Inflammatory macrophage treated with lipopolysaccharide for 1 hour (primary cell): Measurements from ENCODE around the gene SNU13.
"Not testable (repeated sequence)": the region's sequence is repeated elsewhere in the genome, so short reads cannot be mapped to it uniquely, and the experiment has no call there.

Experiments
- DNase-seq, 2 donors: peaks; one replicate each; pipeline ENCODE4 v3.0.0-alpha.2; 2020 to 2022

SNU13 gene

DNA sequence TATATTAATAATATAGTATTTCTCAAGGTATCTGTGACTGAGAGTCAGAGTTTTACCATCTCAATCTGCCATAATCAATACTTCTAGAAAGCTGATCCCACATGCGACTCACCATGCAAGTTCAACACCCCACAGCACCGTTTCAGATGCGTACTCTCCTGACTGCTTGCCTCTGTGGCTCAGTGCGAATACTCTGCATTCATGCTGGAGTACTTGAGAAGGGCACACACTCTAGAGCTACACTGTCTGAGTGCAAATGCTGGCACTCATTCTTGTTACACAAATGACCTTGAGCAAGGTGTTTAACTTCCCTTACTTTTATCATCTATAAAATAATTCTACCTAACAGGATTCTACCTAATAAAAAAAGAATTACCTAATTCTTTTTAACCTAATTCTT is 12.5 kb downstream of the SNU13 start:
- no peak for DNase-seq

DNA sequence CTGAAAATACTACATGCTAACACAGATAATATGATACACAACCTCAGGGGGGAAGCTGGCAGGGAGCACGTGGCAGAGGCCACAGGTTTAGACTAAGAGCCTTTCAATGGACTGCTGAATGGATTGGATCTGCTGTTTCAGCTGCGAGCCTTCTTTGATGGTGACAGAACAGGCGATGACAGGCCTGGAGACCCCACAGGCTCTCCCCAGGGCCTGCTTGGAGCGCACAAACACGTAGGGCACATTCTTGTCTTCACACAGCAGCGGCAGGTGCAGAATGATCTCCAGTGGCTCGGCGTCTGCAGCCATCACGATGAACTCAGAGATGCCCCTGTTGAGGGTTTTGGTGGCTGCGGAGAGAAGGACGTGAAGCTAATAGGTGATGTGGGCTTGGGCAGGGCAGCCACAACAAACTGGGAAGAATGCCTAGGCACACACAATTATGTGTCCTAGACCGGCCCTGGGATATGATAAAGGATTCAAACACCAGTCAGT is 13.8 kb downstream of the SNU13 start:
- DNase-seq, result no peak

DNA sequence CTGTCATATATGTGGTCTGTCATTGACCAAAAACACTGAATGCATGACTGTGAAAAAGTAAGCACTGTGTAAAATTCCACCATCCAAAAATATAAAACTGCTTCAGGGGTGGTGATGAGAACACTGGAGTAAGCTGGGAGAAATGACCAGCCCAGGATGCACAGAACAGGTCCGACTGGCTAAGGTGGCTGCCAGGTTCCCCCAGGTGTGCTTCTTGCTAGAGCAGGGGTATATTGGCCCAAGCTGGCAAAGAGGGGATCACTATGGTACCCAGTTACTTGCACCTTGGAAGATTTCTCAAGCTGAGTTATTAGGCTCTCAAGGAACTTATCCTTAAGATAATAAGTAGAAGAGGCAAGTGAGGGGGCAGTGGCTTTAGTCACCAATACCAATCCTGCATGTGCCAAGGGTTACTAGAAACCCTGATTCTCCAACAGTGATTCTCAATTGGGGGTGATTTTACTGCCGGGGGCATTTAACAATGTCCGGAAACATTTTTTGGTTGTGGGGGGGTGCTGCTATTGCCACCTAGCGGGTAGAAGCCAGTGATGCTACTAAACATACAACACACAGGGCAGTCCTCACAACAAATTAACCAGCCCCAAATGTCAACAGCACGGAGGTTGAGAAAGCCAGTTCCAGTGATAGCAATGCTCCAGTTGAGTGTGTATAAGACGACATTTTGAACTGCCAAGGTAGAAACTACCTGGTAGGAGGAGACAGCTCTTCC is 15.7 kb downstream of the SNU13 start:
- DNase-seq, result no peak

DNA sequence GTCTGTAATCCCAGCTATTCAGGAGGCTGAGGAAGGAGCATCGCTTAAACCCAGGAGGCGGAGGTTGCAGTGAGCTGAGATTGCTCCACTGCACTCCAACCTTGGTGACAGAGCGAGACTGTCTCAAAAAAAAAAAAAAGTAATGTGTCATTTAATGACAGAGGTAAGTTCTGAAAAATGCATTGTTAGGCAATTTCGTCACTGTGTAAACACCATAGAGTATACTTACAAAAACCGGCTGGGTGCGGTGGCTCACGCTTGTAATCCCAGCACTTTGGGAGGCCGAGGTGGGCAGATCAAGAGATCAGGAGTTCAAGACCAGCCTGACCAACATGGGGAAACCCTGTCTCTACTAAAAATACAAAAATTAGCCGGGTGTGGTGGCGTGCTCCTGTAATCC is 16.6 kb downstream of the SNU13 start:
- DNase-seq, result not testable (repeated sequence)

DNA sequence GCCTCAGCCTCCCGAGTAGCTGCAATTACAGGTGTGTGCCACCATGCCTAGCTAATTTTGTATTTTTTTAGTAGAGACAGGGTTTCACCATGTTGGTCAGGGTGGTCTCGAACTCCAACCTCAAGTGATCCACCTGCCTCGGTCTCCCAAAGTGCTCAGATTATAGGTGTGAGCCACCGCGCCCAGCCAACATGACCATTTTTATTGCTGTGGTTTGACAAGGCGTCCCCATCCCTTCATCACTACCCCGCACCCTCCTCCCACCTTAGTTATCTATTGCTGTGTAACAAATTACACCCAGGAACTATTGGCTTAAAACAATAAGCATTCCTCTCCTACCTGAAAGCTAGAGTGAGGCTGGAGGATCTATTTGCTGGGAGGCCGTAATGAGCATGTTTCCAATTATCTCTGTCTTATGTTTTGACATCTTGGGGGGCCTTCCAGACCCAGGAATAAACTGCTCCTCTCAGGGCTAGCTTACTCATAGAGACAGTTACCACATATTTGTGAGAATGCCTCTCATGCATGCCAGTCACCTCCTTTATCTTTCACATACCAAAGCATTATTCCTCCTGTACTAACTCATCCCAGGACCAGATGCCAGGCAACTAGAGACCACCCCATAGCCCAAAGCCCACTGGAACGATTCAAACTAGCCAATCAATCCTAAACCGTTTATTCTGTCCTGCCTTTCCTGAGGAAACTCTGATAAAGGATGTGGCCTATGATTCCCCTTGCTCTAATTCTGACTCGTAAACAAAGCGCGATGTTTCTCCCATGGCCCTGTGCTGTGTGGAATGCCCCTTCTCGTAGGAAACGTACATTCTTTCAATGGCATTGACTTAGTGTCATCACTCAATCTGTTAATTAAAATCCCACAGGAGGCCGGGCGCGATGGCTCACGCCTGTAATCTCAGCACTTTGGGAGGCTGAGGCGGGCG is 19.4 kb downstream of the SNU13 start:
- no peak for DNase-seq

DNA sequence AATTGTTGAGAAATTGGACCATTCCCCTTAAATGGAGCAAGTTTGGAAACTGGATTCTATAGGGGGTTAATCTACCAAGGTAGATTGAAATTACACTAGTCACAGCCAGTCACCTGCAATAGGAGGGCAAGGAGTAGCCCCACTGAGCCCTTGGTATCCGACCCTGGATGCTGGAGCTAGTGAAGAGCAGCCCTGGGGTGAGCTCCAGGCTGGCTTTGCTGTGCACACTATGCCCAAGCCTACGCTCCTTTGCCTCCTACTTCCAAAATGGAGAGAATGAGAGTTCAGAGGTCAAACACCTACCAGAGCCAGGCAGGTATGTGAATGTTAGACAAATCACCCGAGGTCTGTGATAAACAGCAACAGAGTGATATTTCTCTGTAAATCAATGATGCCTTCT is 23.7 kb downstream of the SNU13 start:
- no peak for DNase-seq

DNA sequence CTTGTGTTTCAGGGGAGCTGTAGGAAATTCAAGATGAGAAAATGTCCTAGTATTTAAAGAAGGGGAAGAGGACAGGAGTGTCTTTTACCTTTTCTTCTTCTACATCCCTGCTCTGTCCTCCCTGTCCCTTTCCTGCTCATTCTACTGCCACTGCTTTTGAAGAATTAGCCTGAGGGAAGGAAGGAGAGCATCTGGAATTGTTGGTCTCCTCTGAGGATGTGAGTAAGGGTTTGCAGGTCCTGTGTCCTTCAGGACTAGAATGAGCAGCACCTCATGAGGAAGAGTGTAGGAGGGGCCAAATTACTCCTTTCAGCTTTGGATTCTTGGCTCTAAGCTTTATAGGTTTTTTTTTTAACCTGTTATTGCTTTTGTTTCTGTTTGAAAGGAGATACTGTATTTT is 24.2 kb downstream of the SNU13 start:
- DNase-seq, result no peak

DNA sequence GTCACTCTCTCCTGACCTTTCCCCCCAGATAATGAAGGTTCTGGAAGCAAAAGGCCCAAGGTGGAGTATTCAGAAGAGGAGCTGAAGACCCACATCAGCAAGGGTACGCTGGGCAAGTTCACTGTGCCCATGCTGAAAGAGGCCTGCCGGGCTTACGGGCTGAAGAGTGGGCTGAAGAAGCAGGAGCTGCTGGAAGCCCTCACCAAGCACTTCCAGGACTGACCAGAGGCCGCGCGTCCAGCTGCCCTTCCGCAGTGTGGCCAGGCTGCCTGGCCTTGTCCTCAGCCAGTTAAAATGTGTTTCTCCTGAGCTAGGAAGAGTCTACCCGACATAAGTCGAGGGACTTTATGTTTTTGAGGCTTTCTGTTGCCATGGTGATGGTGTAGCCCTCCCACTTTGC is 25.1 kb downstream of the SNU13 start:
- not testable (repeated sequence) for DNase-seq

DNA sequence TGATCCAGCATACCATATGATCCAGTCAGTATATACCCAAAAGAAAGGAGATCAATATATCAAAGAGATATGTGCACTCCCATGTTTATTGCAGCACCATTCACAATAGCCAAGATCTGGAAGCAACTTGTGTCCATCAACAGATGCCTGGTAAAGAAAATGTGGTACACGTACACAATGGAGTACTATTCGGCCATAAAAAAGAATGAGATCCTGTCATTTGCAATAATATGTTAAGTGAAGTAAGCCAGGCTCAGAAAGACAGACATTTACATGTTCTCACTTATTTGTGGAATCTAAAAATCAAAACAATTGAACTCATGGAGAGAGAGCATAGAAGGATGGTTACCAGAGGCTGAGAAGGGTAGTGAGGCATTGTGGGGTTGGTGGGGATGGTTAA is 27.0 kb downstream of the SNU13 start:
- DNase-seq, result no peak

DNA sequence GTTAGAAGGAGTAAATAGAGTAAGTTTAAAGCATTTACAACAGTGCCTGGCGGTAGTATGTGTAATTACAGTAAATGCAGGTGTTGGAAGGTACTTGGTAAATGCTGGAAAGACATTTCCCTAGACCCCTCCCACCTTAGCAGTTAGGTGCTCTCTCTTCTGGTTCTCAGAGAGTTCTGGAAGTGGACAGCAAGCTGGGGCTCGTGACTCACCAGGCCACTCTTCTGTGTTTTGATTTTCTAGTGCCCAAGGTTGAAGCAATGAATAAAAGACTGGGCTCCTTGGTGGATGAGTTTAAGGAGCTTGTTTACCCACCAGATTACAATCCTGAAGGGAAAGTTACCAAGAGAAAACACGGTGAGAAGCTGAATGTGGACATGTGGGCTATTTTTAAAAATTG is 27.6 kb downstream of the SNU13 start:
- DNase-seq, result no peak

DNA sequence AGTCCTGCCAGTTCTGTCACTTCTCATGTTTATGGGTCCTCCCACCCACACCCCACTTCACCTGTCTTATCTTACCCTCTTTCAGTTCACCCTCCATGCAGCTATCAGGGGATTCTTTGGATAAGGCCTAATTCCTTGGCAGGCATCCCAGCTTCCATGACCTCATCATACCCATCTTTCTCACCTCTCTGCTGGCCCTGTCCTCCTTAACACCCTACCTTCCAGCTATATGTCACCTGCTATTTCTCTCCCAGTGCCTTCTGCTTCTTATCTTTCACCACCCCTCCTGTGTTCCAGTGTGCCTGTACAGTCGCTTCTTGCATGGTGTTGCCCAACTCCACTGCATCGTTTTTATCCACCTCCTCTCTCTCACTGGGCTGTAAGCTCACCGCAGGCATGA is 28.3 kb downstream of the SNU13 start:
- no peak for DNase-seq

DNA sequence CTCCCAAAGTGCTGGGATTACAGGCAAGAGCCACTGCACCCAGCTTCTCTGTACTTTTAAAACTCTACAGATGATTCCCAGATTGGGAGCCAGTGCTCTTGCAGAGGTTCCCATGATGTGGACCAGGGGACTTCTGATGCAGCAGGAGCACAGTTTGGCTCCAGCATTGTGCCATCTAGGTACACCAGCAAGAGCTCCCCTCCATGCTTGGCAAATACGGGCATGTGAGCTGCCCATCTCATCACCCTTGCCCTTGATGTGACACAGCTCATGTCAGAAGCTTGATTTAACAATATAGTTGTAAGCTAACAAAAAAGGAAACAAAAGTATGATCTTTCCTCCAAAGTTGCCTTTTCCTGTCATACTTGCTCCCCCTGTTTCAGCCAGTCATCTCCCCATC is 28.7 kb downstream of the SNU13 start:
- no peak for DNase-seq

DNA sequence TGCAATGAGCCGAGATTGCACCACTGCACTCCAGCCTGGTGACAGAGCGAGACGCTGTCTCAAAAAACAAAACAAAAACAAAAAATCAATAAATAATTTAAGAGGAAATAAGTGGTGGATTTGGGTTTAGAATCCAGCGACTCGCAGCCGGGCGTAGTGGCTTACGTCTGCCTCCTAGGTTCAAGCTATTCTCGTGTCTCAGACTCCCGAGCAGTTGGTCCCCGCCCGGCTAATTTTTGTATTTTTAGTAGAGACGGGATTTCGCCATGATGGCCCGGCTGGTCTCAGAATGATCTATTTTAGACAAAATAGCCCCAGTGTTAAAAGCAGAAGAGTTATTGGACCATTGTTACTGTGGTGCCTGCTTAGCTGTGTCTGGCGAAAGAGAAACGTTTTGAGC is 29.8 kb downstream of the SNU13 start:
- DNase-seq, result no peak

DNA sequence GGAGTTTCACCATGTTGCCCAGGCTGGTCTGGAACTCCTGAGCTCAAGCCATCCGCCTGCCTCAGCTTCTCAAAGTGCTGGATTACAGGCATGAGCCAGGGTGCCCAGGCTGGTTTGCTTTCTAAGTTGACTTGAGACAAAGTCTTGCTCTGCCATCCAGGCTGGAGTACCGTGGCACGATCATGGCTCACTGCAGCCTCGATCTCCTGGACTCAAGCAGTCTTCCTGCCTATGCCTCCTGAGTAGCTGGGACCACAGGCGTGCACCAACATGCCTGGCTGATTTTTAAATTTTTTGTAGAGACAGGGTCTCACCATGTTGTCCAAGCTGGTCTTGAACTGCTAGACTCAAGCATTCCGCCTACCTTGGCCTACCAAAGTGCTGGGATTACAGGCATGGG is 31.0 kb downstream of the SNU13 start:
- DNase-seq, result no peak

DNA sequence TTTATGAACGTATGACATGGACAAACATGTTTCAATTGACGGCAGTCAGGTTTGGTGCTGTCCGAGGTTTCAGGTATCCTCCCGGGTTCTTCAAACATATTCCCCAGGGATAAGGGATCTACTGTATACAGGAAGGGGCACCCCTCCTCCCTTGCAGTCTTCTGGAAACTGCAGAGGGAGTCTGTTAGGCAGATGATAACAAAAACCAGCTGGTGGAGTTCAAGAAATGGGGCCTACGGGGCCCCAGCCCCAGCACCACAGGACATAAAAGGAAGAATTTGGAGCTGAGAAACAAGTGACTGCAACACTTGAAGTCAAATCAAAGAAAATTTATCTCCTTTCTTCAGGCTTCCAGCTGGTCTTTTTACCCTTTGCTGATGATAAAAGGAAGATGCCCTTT is 32.1 kb downstream of the SNU13 start:
- no peak for DNase-seq

DNA sequence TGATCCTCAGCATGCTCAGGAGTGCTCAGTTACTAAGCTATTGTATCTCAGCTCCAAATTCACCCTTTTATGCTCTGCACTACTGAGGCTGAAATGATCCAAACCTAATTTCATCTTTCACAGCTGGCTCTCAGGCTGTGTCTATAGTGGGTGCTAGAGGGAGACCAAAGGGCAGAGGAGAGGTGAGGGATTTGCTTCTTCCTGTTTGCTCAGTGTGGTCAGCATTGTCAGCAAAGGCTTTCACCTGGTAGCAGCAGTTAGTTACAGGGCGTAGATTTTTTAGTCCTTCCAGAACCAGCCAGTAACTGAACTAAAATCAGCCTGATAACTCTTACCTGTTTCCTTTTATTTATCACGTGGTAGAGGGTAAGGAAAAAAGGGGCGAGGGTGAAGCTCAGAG is 34.3 kb downstream of the SNU13 start:
- DNase-seq, result no peak

DNA sequence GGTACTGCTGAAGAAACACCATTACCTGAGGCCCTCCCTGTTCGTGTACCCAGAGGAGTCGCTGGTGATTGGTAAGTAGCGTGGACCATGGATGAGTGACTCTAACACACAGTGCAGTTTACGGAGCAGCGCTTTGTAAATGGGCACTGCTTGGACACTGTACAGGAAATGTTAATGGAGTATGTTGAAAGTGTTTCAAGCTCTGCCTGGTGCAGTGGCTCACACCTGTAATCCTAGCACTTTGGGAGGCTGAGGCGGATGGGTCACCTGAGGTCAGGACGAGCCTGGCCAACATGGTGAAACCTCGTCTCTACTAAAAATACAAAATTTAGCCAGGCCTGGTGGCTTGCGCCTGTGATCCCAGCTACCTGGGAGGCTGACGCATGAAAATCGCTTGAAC is 37.8 kb downstream of the SNU13 start:
- no peak for DNase-seq

DNA sequence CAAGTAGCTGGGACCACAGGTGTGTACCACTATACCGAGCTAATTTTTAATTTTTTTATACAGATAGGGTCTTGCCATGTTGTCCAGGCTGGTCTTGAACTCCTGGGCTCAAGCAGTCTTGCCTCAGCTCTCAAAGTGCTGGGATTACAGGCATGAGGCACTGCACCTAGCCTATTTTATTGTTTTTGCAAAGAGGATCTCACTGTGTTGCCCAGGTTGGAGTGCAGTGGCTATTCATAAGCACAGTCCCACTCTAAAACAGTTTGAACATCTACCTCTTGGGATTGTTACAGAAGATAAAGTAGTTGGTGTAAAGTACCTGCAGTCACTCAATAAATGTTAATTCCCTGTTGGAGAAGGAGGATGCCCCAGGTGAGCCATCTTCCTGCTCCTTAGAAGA is 38.4 kb downstream of the SNU13 start:
- no peak for DNase-seq

DNA sequence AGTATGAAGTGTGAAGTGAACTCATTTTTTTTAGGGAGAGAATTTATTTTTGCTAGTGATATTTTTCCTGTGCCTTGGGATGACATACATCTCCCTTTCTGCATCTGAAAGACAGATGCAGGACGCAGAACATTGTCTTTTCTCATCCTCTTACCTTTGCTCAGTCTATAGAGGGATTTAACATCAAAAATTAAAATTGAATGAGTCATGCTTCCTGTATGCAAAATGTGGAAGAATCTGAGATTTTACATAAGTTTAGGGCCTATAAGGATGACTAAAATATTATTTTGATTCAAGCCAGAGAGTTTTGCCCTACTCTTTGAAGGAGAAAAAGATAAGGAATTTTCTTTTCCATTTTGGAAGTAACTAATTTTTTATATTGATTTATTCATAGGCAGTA is 40.2 kb downstream of the SNU13 start:
- no peak for DNase-seq

DNA sequence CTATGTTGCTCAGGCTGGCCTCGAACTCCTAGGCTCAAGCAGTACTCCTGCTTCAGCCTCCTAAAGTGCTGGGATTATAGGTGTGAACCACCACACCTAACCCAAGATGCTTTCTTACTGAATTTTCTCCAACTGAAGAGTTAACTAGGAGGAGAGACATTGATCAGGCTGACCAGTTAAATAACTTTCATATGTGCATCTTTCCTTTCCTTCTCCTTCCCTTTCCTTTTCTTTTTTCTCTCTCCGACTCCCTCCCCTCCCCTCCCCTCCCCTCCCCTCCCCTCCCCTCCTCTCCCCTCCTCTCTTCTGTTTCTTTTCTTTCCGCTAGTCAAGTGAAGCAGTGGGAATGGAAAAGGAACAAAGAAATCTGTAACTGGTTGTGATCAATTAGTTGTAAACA is 40.9 kb downstream of the SNU13 start:
- no peak for DNase-seq

DNA sequence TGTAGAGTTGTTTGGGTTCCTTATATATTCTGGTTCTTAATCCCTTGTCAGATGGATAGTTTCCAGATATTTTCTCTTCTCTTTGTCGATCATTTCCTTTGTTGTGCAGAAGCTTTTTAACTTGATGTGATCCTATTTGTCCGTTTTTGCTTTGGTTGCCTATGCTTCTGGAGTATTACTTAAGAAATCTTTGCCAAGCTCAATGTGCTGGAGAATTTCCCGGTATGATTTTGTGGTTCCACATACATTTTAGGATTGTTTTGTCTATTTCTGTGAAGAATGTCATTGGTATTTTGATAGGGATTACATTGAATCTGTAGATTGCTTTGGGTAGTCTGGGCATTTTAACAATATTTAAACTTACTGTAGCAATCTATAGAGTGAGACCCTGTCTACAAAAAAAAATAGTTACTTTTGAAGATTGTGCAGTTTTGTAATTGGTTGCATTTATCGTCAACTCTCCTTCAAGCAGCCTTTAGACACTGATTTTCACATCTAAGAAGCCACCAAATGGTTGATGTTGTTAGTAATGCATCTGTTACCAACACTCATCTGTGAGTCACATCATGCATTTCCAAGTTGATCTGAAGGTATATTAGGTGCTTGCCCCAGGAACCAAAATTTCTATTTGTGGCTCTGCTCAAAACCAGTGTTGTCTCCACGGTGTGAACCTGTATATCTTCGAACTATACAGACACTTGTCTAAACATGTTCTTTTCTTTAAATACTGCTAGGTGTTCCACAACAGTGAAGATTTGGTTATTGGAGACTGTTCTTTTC is 46.1 kb downstream of the SNU13 start:
- no peak for DNase-seq

DNA sequence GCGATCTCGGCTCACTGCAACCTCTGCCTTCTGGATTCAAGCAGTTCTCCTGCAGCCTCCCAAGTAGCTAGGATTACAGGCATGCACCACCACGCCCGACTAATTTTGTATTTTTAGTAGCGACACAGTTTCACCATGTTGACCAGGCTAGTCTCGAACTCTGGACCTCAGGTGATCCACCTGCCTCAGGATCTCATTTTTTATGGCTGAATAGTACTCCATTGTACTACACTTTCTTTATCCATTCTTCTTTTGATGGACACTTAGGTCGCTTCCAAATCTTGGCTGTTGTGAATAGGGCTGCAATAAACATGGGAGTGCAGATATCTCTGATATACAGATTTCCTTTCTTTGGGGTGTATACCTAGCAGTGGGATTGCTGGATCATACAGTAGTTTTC is 46.8 kb downstream of the SNU13 start:
- DNase-seq, result no peak

DNA sequence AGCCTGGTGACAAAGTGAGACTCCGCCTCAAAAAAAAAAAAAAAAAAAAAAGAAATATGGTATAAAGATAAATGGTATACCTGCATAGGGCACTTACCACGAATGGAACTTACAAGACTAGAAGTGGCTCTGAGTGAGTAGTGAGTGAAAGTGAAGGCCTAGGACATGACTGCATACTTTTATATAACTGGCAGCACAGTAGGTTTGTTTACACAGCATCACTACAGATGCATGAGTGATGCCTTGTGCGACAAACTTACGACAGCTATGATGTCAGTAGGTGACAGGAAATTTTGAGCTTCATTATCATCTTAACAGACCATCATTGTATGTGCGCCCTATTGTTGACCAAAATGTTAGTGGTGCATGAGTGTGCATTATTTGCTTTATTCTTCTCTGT is 49.9 kb downstream of the SNU13 start:
- DNase-seq, result no peak
